Measurements from ENCODE around the gene DCTN3.

The DCTN3 gene

GRCh38 chr9:34630402-34631154 is 10.3 kb upstream of the DCTN3 start:
- no peak for DNase-seq (ENCODE audit: low read depth, low spot score)
- in situ Hi-C loops (cut with HindIII; ENCODE audit: low sequenced_read_pairs) = no loop called here
- no peak overlapping the region for H3K4me3 ChIP-seq (ENCODE audit: low read depth, low read length)
- TF ChIP-seq, protein P1, sequence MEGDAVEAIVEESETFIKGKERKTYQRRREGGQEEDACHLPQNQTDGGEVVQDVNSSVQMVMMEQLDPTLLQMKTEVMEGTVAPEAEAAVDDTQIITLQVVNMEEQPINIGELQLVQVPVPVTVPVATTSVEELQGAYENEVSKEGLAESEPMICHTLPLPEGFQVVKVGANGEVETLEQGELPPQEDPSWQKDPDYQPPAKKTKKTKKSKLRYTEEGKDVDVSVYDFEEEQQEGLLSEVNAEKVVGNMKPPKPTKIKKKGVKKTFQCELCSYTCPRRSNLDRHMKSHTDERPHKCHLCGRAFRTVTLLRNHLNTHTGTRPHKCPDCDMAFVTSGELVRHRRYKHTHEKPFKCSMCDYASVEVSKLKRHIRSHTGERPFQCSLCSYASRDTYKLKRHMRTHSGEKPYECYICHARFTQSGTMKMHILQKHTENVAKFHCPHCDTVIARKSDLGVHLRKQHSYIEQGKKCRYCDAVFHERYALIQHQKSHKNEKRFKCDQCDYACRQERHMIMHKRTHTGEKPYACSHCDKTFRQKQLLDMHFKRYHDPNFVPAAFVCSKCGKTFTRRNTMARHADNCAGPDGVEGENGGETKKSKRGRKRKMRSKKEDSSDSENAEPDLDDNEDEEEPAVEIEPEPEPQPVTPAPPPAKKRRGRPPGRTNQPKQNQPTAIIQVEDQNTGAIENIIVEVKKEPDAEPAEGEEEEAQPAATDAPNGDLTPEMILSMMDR (IDR thresholded peaks at IDR 0.05; ENCODE audit: low read depth, low read length) = no peak

DNA sequence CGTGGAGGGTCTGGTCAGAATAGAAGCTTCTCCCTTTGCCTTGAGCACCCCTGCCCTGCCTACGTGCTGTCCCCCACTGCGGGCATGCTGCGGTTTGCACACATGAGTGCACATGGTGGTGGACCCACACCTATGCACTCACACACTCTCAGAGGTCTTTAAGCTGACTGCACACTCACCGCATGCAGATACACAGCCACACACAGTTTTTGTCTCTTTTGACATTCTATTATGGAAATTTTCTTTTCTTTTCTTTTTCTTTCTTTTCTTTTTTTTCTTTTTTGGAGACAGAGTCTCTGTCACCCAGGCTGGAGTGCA is 9.2 kb upstream of the DCTN3 start:
- TF ChIP-seq, protein P1 (IDR thresholded peaks at IDR 0.05; ENCODE audit: low read depth, low read length) = no peak
- DNase-seq (ENCODE audit: low read depth, low spot score) = no peak
- H3K4me3 ChIP-seq (ENCODE audit: low read depth, low read length) = no peak overlapping the region
- in situ Hi-C loops (cut with HindIII; ENCODE audit: low sequenced_read_pairs) = no loop called here

DNA sequence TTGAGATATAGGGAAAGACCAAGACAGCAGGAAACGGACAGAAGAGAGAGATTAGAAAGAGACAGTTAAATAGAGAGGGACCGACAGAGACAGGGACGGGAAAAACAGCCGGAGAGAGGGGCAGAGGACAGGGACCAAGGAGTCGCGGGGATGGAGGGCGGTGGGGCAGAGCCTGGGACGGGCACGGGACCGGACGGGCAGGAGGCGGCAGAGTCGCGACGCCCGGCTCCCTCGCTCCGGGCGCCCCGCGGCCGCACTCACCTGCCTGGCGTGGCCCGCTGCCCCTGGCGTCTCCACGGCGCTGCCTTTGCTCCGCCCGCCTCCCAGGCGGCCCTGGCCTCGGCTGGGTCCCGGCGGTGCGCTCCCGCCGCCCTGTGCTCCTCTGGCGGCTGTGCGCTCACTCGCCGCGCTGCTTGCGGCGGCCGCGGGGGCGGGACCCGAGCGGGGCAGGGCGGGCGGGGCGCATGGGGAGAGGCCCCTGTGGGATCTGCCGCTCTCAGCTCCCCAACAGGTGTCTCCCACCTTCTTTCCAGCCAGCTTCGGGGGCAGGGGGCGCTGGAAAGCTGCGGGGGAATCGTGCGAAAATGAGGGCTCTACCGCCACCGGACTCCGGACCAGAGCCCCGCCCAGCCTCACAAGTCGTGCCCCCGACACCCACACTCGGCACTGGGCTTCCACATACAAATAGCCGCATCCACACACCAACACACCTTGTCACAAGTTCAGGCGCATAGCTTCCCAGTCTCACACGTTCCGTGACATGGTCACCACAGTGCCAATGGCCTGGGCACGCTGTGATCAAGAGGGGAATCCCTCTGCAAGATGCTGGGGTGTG is 8.6 kb upstream of the DCTN3 start, which contains the start of gene ARID3C:
Gene ARID3C (minus strand): TSS at position 411 of the 835 bp plus-strand sequence. CDS start 1,052 bp downstream, outside the sequence.
- DNase-seq (ENCODE audit: low read depth, low spot score) = no peak
- in situ Hi-C loops (cut with HindIII; ENCODE audit: low sequenced_read_pairs) = no loop called here

DNA sequence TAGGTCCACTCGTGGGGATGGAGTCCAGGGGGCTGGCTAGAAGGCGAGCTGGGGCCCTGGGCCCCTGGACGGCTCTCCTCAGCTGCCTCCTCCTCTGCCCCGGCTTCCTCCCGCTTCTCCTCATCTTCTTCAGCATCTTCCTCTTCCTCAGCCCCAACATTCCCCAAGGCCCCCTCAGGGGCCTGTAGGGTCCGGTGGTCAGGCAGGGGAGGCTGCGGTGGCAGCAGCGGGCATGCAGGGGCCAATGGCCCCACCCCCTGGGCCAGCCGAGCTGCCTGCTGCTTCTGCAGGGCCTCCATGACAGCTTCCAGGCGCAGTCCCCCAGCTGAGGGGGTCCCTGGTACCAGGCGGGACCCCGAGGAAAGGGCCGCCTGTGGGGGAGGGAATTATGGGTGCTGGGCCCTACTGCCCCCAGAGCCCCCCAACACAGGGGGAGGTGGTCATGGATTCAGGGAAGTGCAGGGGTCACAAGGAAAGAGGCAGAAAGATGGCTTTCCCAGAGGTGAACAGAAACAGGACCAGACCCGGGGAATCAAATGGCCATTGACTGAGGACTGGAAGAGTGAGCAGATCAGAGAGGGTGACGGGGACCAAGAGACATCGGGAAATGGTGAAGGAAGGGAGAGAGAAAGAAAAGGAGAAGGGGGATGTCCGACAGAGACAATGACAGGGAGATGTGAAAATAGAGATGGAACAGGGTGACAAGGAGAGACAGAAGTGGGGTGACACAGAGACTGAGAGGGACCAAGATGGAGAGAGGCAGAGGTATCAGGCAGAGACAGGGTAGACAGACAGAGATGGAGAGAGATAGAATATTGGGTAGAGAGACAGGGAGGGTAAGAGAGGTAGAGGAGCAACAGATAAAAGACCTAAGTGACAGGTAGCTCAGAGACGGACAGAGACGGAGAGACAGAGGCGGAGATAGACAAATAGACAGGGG is 7.7 kb upstream of the DCTN3 start:
- TF ChIP-seq, protein P1 (IDR thresholded peaks at IDR 0.05; ENCODE audit: low read depth, low read length) = no peak
- no peak overlapping the region for H3K4me3 ChIP-seq (ENCODE audit: low read depth, low read length)
- in situ Hi-C loops (cut with HindIII; ENCODE audit: low sequenced_read_pairs) = no loop called here
- DNase-seq (ENCODE audit: low read depth, low spot score) = no peak

More for the DNA sequence above, 8.6 kb upstream of the DCTN3 start, which contains the start of gene ARID3C:
- no peak within 1 kb of the TSS for H3K4me3 ChIP-seq (ENCODE audit: low read depth, low read length)
- TF ChIP-seq, protein P1 (IDR thresholded peaks at IDR 0.05; ENCODE audit: low read depth, low read length) = no peak

DNA sequence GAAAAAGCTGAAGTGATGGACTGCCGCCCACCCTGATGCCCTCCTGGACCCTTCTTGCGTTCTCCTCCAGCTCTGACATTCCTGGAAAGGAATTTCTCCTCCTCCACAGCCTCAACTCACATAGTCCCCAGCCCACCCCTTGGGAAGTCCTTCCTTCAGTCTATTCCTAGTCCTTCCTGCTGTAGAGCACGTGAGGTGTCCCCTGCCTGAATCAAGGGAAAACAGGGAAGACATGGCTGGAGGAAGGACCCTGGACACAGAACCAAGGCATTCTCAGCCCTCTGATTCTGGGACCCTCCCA is 4.8 kb upstream of the DCTN3 start:
- in situ Hi-C loops (cut with HindIII; ENCODE audit: low sequenced_read_pairs) = no loop called here
- TF ChIP-seq, protein P1 (IDR thresholded peaks at IDR 0.05; ENCODE audit: low read depth, low read length) = no peak
- H3K4me3 ChIP-seq (ENCODE audit: low read depth, low read length) = no peak overlapping the region
- no peak for DNase-seq (ENCODE audit: low read depth, low spot score)

Data from astrocyte of the spinal cord (primary cell).